Stimulated activated CD8-positive, alpha-beta memory T cell treated with anti-CD3 and anti-CD28 coated beads, Interleukin-4, amount 100 ng/mL, for 4 hours (primary cell): Measurements from ENCODE around the gene TENM3.

Experiments used
- DNase-seq, 2 donors: peaks; one replicate each; pipeline ENCODE4 v3.0.0-alpha.2; 2020; ENCODE audit warnings: low read depth in 2 of 2, low spot score in 1 of 2

TENM3 gene

GRCh38 chr4:182724414-182724813, 481.2 kb downstream of the TENM3 start:
- DNase-seq, result no peak

- DNase-seq, result no peak
Measured at GRCh38 chr4:182729516-182729915, 486.3 kb downstream of the TENM3 start.

GRCh38 chr4:182730791-182731190, 487.6 kb downstream of the TENM3 start:
- no peak for DNase-seq

GRCh38 chr4:182736207-182736606, 493.0 kb downstream of the TENM3 start:
- no peak for DNase-seq

GRCh38 chr4:182738283-182739047, 495.3 kb downstream of the TENM3 start:
- no peak for DNase-seq

GRCh38 chr4:182740256-182740655, 497.1 kb downstream of the TENM3 start:
- no peak for DNase-seq

GRCh38 chr4:182741054-182741453, 497.9 kb downstream of the TENM3 start:
- DNase-seq, result no peak

- DNase-seq, result no peak
Measured at GRCh38 chr4:182741914-182742313, 498.7 kb downstream of the TENM3 start.

- no peak for DNase-seq
Measured at GRCh38 chr4:182743815-182744214, 500.6 kb downstream of the TENM3 start.

- no peak for DNase-seq
Measured at GRCh38 chr4:182745237-182745636, 502.0 kb downstream of the TENM3 start.

GRCh38 chr4:182746876-182747275, 503.7 kb downstream of the TENM3 start:
- no peak for DNase-seq

GRCh38 chr4:182748283-182748682, 505.1 kb downstream of the TENM3 start:
- DNase-seq, result no peak

- no peak for DNase-seq
Measured at GRCh38 chr4:182748949-182749348, 505.7 kb downstream of the TENM3 start.

- DNase-seq, result no peak
Measured at GRCh38 chr4:182749667-182750167, 506.5 kb downstream of the TENM3 start.

- no peak for DNase-seq
Measured at GRCh38 chr4:182752158-182752910, 509.1 kb downstream of the TENM3 start.

- no peak for DNase-seq
Measured at GRCh38 chr4:182754895-182755294, 511.7 kb downstream of the TENM3 start.

- no peak for DNase-seq
Measured at GRCh38 chr4:182756161-182756690, 513.0 kb downstream of the TENM3 start.

- DNase-seq, result no peak
Measured at GRCh38 chr4:182758273-182758672, 515.1 kb downstream of the TENM3 start.

- no peak for DNase-seq
Measured at GRCh38 chr4:182760551-182761043, 517.4 kb downstream of the TENM3 start.

- no peak for DNase-seq
Measured at GRCh38 chr4:182764137-182764536, 520.9 kb downstream of the TENM3 start.

- no peak for DNase-seq
Measured at GRCh38 chr4:182764642-182765041, 521.4 kb downstream of the TENM3 start.
